Caco-2 (cell line): ENCODE results near the gene MTPN. TPM values are rescaled to one million over a fixed set of nuclear protein-coding genes. Genes with fewer than 3 reads are reported as not detected.

Source experiments
- BruUV-seq: library from RNA; stranded (reverse); fragments of 400-500 nt; replicated peaks from 2 replicates; lab custom pipeline; 2021; lab: Mats Ljungman, UMichigan
- CTCF ChIA-PET: fragments of 300-600 bp; sonication (Branson Sonifier 250); formaldehyde crosslinking; loops from one replicate; lab custom pipeline; 2022; ENCODE audit warnings: antibody characterized with exemption; lab: Charles Lee
- POLR2A ChIA-PET: fragments of 300-600 bp; sonication (Branson Sonifier 250); formaldehyde crosslinking; loops from one replicate; lab custom pipeline; 2022; ENCODE audit warnings: antibody characterized with exemption; lab: Charles Lee
- DNase-seq, 2 experiments: peaks; one replicate each; pipeline versions ENCODE4 v3.0.0 to v3.0.0-alpha.2; 2020 to 2022
- H3K27me3 ChIP-seq: replicated peaks from 2 replicates; pipeline ENCODE4 v1.6.0; 2011; ENCODE audit warnings: low read length; ENCODE audit not compliant: control insufficient read depth, insufficient read depth
- H3K36me3 ChIP-seq: 2 replicates; pipeline ENCODE4 v1.5.1; 2011; ENCODE audit warnings: low read length; ENCODE audit not compliant: control insufficient read depth, insufficient read depth
- H3K4me1 ChIP-seq: fragments of 250-450 bp; sonication (Bioruptor Pico); 2 replicates; pipeline ENCODE4 v1.5.1; 2020; ENCODE audit warnings: mild to moderate bottlenecking
- H3K4me3 ChIP-seq: 2 replicates; pipeline ENCODE4 v1.5.1; 2011; ENCODE audit warnings: low read depth, mild to moderate bottlenecking, control low read depth, low read length
- H3K9me3 ChIP-seq: fragments of 250-450 bp; sonication (Bioruptor Pico); 2 replicates; pipeline ENCODE4 v1.5.1; 2020; ENCODE audit warnings: mild to moderate bottlenecking, moderate library complexity
- H3K27ac Mint-ChIP-seq: one replicate; pipeline ENCODE4 v1.8.0; 2022; ENCODE audit warnings: mixed read lengths; ENCODE audit not compliant: unreplicated experiment
- H3K27me3 Mint-ChIP-seq: one replicate; pipeline ENCODE4 v1.8.0; 2022; ENCODE audit warnings: mixed read lengths; ENCODE audit not compliant: insufficient read depth, unreplicated experiment
- H3K36me3 Mint-ChIP-seq: one replicate; pipeline ENCODE4 v1.8.0; 2022; ENCODE audit warnings: mild to moderate bottlenecking, mixed read lengths; ENCODE audit not compliant: insufficient read depth, unreplicated experiment
- H3K4me1 Mint-ChIP-seq: one replicate; pipeline ENCODE4 v1.8.0; 2022; ENCODE audit warnings: low read depth, mixed read lengths; ENCODE audit not compliant: unreplicated experiment
- H3K4me3 Mint-ChIP-seq: one replicate; pipeline ENCODE4 v1.8.0; 2022; ENCODE audit warnings: mild to moderate bottlenecking, moderate library complexity, mixed read lengths; ENCODE audit not compliant: unreplicated experiment
- H3K9me3 Mint-ChIP-seq: one replicate; pipeline ENCODE4 v1.8.0; 2022; ENCODE audit warnings: mixed read lengths; ENCODE audit not compliant: unreplicated experiment
- CTCF ChIP-seq, 2 experiments: fragments of 200-600 bp in 1 of 2; IDR thresholded peaks; 1 replicate in 1 of 2; 2 replicates in 1 of 2; pipeline versions ENCODE4 v1.5.1 to v1.8.0; 2011 to 2022; ENCODE audit warnings: antibody characterized with exemption in 1 of 2, control low read depth in 1 of 2, inconsistent platforms in 1 of 2, low read depth in 1 of 2, low read length in 1 of 2, mild to moderate bottlenecking in 1 of 2, moderate library complexity in 1 of 2; ENCODE audit not compliant: insufficient read depth in 1 of 2, severe bottlenecking in 1 of 2, unreplicated experiment in 1 of 2
- intact Hi-C: fragments of 100-400 bp; cut with micrococcal nuclease; formaldehyde crosslinking; loops from one replicate; pipeline ENCODE4 v1.10.0; 2022; ENCODE audit not compliant: unreplicated experiment
- total RNA-seq: library from RNA; stranded (reverse); gene quantifications from 2 replicates; pipeline ENCODE4 v1.2.3, GENCODE V29; 2022

MTPN gene
- total RNA-seq, 1 experiment from 2014 or later: 138 TPM

- Mint-ChIP-seq H3K27ac (no peak overlapping the region), H3K4me1 (peaks cover 16% of the 10 kb centered on the region), H3K9me3 (no peaks in the 10 kb centered on the region), H3K36me3 (no peaks in the 10 kb centered on the region), H3K4me3 (no peak overlapping the region), H3K27me3 (no peaks in the 10 kb centered on the region)
- no peak for DNase-seq
- BruUV-seq: no TSS peak
- H3K4me3 ChIP-seq: no peak overlapping the region
- ChIA-PET POLR2A (no interaction called here), CTCF (no interaction called here)
- H3K4me1 ChIP-seq: peaks cover 17% of the 10 kb centered on the region
- H3K9me3 ChIP-seq: no peaks in the 10 kb centered on the region; the same call in 1 of the 2 replicates
- no peak for TF ChIP-seq CTCF (IDR thresholded peaks at IDR 0.05; ENCODE audit: insufficient read depth in 1 of 2, low read depth in 1 of 2, low read length in 1 of 2, severe bottlenecking in 1 of 2, unreplicated experiment in 1 of 2)
- H3K36me3 ChIP-seq: no peaks in the 10 kb centered on the region
- intact Hi-C loops: loop anchor here (5.0 kb wide), 1 partner anchor 128 kb away; no protein-coding TSS in a partner anchor
- H3K27me3 ChIP-seq: no peaks in the 10 kb centered on the region
These were observed 97.9 kb downstream of the MTPN start for GRCh38 chr7:135879233-135879632.

GRCh38 chr7:135878284-135878683 is 98.9 kb downstream of the MTPN start:
- Mint-ChIP-seq H3K27me3 (no peaks in the 10 kb centered on the region), H3K27ac (no peak overlapping the region), H3K4me3 (no peak overlapping the region), H3K4me1 (peaks cover 16% of the 10 kb centered on the region), H3K36me3 (no peaks in the 10 kb centered on the region), H3K9me3 (no peaks in the 10 kb centered on the region)
- Histone ChIP-seq H3K9me3 (no peaks in the 10 kb centered on the region; the same call in 1 of the 2 replicates), H3K4me3 (no peak overlapping the region), H3K36me3 (no peaks in the 10 kb centered on the region), H3K4me1 (peaks cover 17% of the 10 kb centered on the region), H3K27me3 (no peaks in the 10 kb centered on the region)
- POLR2A ChIA-PET: no interaction called here
- no TSS peak for BruUV-seq
- intact Hi-C loops: loop anchor here (5.0 kb wide), 1 partner anchor 129 kb away; no protein-coding TSS in a partner anchor
- TF ChIP-seq CTCF (IDR thresholded peaks at IDR 0.05; ENCODE audit: insufficient read depth in 1 of 2, low read depth in 1 of 2, low read length in 1 of 2, severe bottlenecking in 1 of 2, unreplicated experiment in 1 of 2): no peak
- DNase-seq: no peak
- CTCF ChIA-PET: no interaction called here

- no peaks in the 10 kb centered on the region for H3K9me3 Mint-ChIP-seq
- no TSS peak for BruUV-seq
- H3K4me1 Mint-ChIP-seq: peaks cover 16% of the 10 kb centered on the region
- ChIA-PET POLR2A (no interaction called here), CTCF (no interaction called here)
- no peaks in the 10 kb centered on the region for H3K36me3 Mint-ChIP-seq
- Histone ChIP-seq H3K9me3 (no peaks in the 10 kb centered on the region; the same call in 1 of the 2 replicates), H3K4me3 (no peak overlapping the region), H3K4me1 (peaks cover 17% of the 10 kb centered on the region), H3K36me3 (no peaks in the 10 kb centered on the region), H3K27me3 (no peaks in the 10 kb centered on the region)
- peak; percentile 76 to 77 for DNase-seq
- H3K4me3 Mint-ChIP-seq: peak overlapping the region; percentile 23
- H3K27ac Mint-ChIP-seq: no peak overlapping the region
- TF ChIP-seq CTCF (IDR thresholded peaks at IDR 0.05; ENCODE audit: insufficient read depth in 1 of 2, low read depth in 1 of 2, low read length in 1 of 2, severe bottlenecking in 1 of 2, unreplicated experiment in 1 of 2): no peak
- intact Hi-C loops: loop anchor here (2.0 to 5.0 kb wide), 2 partner anchors 53 to 129 kb away; no protein-coding TSS in a partner anchor
- H3K27me3 Mint-ChIP-seq: no peaks in the 10 kb centered on the region
These were observed 99.4 kb downstream of the MTPN start for GRCh38 chr7:135877805-135878204.

Other genes starting within 250 kb of the MTPN start
- not detected in 2 replicates for gene SLC13A4, start 249.2 kb downstream of the MTPN start, total RNA-seq
- not detected in 2 replicates for gene FAM180A, start 228.5 kb downstream of the MTPN start, total RNA-seq